ENCODE data around the gene HYOU1. TPM values are rescaled to one million over a fixed set of nuclear protein-coding genes. Genes with fewer than 3 reads are reported as not detected.

The HYOU1 gene
- total RNA-seq, 2 donors from 2014 or later = 277 to 315 TPM

DNA sequence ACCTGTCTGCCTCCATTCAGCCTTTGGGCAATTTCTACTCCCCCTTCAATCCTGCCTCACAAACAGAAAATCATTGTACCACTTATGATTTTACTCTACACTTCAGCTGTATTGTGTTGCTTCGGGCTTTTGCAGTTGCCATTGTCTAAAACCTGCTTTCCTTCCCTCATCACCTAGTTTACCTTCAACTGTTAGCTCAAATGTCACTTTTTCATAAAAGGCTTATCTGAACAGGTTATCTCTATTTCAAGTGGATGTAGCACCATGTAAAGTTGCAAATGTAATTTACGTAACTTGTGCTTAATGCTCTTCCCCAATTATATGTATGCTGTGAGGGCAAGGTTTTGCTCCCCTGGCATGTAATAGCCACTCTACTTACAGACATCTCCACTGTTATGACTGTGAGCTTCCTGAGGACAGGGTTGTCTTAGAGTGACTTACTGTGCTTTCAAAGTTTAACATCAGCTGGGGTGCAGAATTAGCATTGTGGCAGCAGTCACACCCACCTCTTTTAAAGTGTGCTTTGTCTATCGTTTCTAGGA, 44.3 kb downstream of the HYOU1 start:
- Histone ChIP-seq H3K27me3 (ENCODE audit: control insufficient read depth, insufficient read depth, low read length, poor library complexity, severe bottlenecking) (no peaks in the 10 kb centered on the region), H3K9me3 (ENCODE audit: control insufficient read depth, low read length) (no peaks in the 10 kb centered on the region), H3K36me3 (ENCODE audit: control insufficient read depth, insufficient read depth, low read length) (peaks cover 86% of the 10 kb centered on the region), H3K9ac (ENCODE audit: extremely low read depth, low read length, poor library complexity, severe bottlenecking) (no peak overlapping the region), H3K27ac (ENCODE audit: low read depth, low read length) (no peak overlapping the region), H3K4me3 (ENCODE audit: low read length) (no peak overlapping the region), H3K4me1 (ENCODE audit: control insufficient read depth, insufficient read depth, low read length) (no peaks in the 10 kb centered on the region)
- Mint-ChIP-seq H3K4me3 (no peak overlapping the region), H3K27ac (no peak overlapping the region), H3K36me3 (ENCODE audit: low read depth) (peaks cover 71% of the 10 kb centered on the region), H3K9me3 (no peaks in the 10 kb centered on the region), H3K4me1 (peaks cover 7% of the 10 kb centered on the region), H3K27me3 (ENCODE audit: insufficient read depth) (no peaks in the 10 kb centered on the region)
- no peak for DNase-seq
- TF ChIP-seq, protein P1, sequence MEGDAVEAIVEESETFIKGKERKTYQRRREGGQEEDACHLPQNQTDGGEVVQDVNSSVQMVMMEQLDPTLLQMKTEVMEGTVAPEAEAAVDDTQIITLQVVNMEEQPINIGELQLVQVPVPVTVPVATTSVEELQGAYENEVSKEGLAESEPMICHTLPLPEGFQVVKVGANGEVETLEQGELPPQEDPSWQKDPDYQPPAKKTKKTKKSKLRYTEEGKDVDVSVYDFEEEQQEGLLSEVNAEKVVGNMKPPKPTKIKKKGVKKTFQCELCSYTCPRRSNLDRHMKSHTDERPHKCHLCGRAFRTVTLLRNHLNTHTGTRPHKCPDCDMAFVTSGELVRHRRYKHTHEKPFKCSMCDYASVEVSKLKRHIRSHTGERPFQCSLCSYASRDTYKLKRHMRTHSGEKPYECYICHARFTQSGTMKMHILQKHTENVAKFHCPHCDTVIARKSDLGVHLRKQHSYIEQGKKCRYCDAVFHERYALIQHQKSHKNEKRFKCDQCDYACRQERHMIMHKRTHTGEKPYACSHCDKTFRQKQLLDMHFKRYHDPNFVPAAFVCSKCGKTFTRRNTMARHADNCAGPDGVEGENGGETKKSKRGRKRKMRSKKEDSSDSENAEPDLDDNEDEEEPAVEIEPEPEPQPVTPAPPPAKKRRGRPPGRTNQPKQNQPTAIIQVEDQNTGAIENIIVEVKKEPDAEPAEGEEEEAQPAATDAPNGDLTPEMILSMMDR (conservative IDR thresholded peaks at IDR 0.05) = no peak
- 99 to 100% methylated on average over 3 of the region's 3 CpGs for WGBS, 2 experiments (ENCODE audit: insufficient coverage in 1 of 2, insufficient read length in 1 of 2)

DNA sequence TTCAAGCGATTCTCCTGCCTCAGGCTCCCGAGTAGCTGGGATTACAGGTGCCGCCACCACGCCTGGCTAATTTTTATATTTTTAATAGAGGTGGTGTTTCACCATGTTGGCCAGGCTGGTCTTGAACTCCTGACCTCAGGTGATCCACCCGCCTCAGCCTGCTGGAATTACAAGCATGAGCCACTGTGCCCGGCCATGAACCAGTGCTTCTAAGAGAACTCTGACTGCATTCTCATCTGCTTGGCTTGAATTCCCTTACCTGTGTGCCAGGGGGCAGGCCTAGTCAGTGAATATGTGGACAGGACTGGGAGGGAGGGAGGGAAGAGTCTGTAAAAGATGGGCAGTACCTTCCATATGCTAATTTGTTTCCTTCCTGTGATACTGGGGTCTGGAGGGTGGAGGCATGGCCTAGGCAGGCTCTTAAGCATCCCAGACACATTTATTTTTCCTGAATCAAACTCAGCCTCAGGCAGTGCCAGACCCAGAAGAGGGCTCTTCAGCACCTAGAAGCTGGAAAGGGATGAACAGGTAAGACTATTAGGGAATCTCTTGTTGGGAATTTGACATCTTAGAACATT, 45.4 kb downstream of the HYOU1 start:
- H3K27me3 ChIP-seq (ENCODE audit: control insufficient read depth, insufficient read depth, low read length, poor library complexity, severe bottlenecking) = no peaks in the 10 kb centered on the region
- H3K27ac ChIP-seq (ENCODE audit: low read depth, low read length) = no peak overlapping the region
- H3K4me3 Mint-ChIP-seq = no peak overlapping the region
- H3K4me3 ChIP-seq (ENCODE audit: low read length) = no peak overlapping the region
- H3K9me3 ChIP-seq (ENCODE audit: control insufficient read depth, low read length) = no peaks in the 10 kb centered on the region
- peaks cover 88% of the 10 kb centered on the region for H3K36me3 ChIP-seq (ENCODE audit: control insufficient read depth, insufficient read depth, low read length)
- H3K27ac Mint-ChIP-seq = no peak overlapping the region
- TF ChIP-seq, protein P1 (conservative IDR thresholded peaks at IDR 0.05) = no peak
- no peak for DNase-seq
- H3K36me3 Mint-ChIP-seq (ENCODE audit: low read depth) = peaks cover 71% of the 10 kb centered on the region
- H3K9ac ChIP-seq (ENCODE audit: extremely low read depth, low read length, poor library complexity, severe bottlenecking) = no peak overlapping the region
- peaks cover 3% of the 10 kb centered on the region for H3K4me1 Mint-ChIP-seq
- H3K27me3 Mint-ChIP-seq (ENCODE audit: insufficient read depth) = no peaks in the 10 kb centered on the region
- WGBS, 2 experiments (ENCODE audit: insufficient coverage in 1 of 2, insufficient read length in 1 of 2) = 94 to 100% methylated on average over 2 to 6 of the region's 6 CpGs
- H3K4me1 ChIP-seq (ENCODE audit: control insufficient read depth, insufficient read depth, low read length) = no peaks in the 10 kb centered on the region
- no peaks in the 10 kb centered on the region for H3K9me3 Mint-ChIP-seq

- H3K27ac Mint-ChIP-seq = no peak overlapping the region
Observed at GRCh38 chr11:119006656-119007055, 50.3 kb downstream of the HYOU1 start.

More at GRCh38 chr11:119006656-119007055, 50.3 kb downstream of the HYOU1 start:
- no peaks in the 10 kb centered on the region for H3K9me3 ChIP-seq (ENCODE audit: control insufficient read depth, low read length)
- Mint-ChIP-seq H3K9me3 (no peaks in the 10 kb centered on the region), H3K4me3 (no peak overlapping the region), H3K36me3 (ENCODE audit: low read depth) (peaks cover 58% of the 10 kb centered on the region), H3K27me3 (ENCODE audit: insufficient read depth) (no peaks in the 10 kb centered on the region), H3K4me1 (no peaks in the 10 kb centered on the region)
- TF ChIP-seq, protein P1 (conservative IDR thresholded peaks at IDR 0.05) = no peak
- DNase-seq = no peak
- H3K4me1 ChIP-seq (ENCODE audit: control insufficient read depth, insufficient read depth, low read length) = no peaks in the 10 kb centered on the region
- H3K9ac ChIP-seq (ENCODE audit: extremely low read depth, low read length, poor library complexity, severe bottlenecking) = no peak overlapping the region
- H3K4me3 ChIP-seq (ENCODE audit: low read length) = no peak overlapping the region
- H3K36me3 ChIP-seq (ENCODE audit: control insufficient read depth, insufficient read depth, low read length) = peaks cover 76% of the 10 kb centered on the region
- no peaks in the 10 kb centered on the region for H3K27me3 ChIP-seq (ENCODE audit: control insufficient read depth, insufficient read depth, low read length, poor library complexity, severe bottlenecking)
- H3K27ac ChIP-seq (ENCODE audit: low read depth, low read length) = no peak overlapping the region
- WGBS, 2 experiments (ENCODE audit: insufficient coverage in 1 of 2, insufficient read length in 1 of 2) = 95% methylated on average over 2 to 4 of the region's 4 CpGs
